ENCODE data around the gene USP3. TPM values are rescaled to one million over a fixed set of nuclear protein-coding genes. Genes with fewer than 3 reads are reported as not detected.

USP3 gene
- total RNA-seq, 1 donor from 2014 or later: 64.2 TPM

- H3K4me2 ChIP-seq: no peak overlapping the region
- no peaks in the 10 kb centered on the region for H3K36me3 ChIP-seq
- Mint-ChIP-seq H3K36me3 (no peaks in the 10 kb centered on the region), H3K9me3 (no peaks in the 10 kb centered on the region), H3K27me3 (ENCODE audit: insufficient read depth, low read depth) (peaks cover 2% of the 10 kb centered on the region), H3K27ac (no peak overlapping the region), H3K4me3 (no peak overlapping the region), H3K4me1 (peaks cover 24% of the 10 kb centered on the region)
- peaks cover 2% of the 10 kb centered on the region for H3K4me1 ChIP-seq
- peaks cover 5% of the 10 kb centered on the region for H3F3A ChIP-seq (ENCODE audit: low read depth)
- no peaks in the 10 kb centered on the region for H4K20me1 ChIP-seq (ENCODE audit: low read depth)
- H3K27ac ChIP-seq: no peak overlapping the region
- H3K9ac ChIP-seq: no peak overlapping the region
- H2AFZ ChIP-seq (replicated peaks): no peak overlapping the region
- H3K9me3 ChIP-seq (ENCODE audit: low read depth): no peaks in the 10 kb centered on the region
- TF ChIP-seq EZH2 (IDR thresholded peaks at IDR 0.05): no peak
- TF ChIP-seq EZH2phosphoT487 (IDR thresholded peaks at IDR 0.05): no peak
- no peak for TF ChIP-seq CTCF (IDR thresholded peaks at IDR 0.05)
- H3K4me3 ChIP-seq: no peak overlapping the region
- H3K79me2 ChIP-seq (ENCODE audit: low read depth): no peaks in the 10 kb centered on the region
- peaks cover 30% of the 10 kb centered on the region for H3K27me3 ChIP-seq
- no peak for DNase-seq (ENCODE audit: low spot score)
Measured at GRCh38 chr15:63488398-63488960, 15.9 kb upstream of the USP3 start.

GRCh38 chr15:63489352-63489751, 15.0 kb upstream of the USP3 start:
- TF ChIP-seq EZH2phosphoT487 (IDR thresholded peaks at IDR 0.05) (no peak), CTCF (IDR thresholded peaks at IDR 0.05) (no peak), EZH2 (IDR thresholded peaks at IDR 0.05) (no peak)
- H3K27me3 ChIP-seq: peaks cover 31% of the 10 kb centered on the region
- H3K36me3 ChIP-seq: no peaks in the 10 kb centered on the region
- H3K4me2 ChIP-seq: no peak overlapping the region
- DNase-seq (ENCODE audit: low spot score): no peak
- no peak overlapping the region for H3K4me3 ChIP-seq
- no peak overlapping the region for H3K9ac ChIP-seq
- H3F3A ChIP-seq (ENCODE audit: low read depth): no peaks in the 10 kb centered on the region
- Mint-ChIP-seq H3K4me1 (peaks cover 16% of the 10 kb centered on the region), H3K27me3 (ENCODE audit: insufficient read depth, low read depth) (peaks cover 3% of the 10 kb centered on the region), H3K36me3 (no peaks in the 10 kb centered on the region), H3K4me3 (no peak overlapping the region), H3K9me3 (no peaks in the 10 kb centered on the region), H3K27ac (no peak overlapping the region)
- peaks cover 2% of the 10 kb centered on the region for H3K4me1 ChIP-seq
- no peaks in the 10 kb centered on the region for H3K79me2 ChIP-seq (ENCODE audit: low read depth)
- H4K20me1 ChIP-seq (ENCODE audit: low read depth): no peaks in the 10 kb centered on the region
- no peak overlapping the region for H3K27ac ChIP-seq
- H2AFZ ChIP-seq (replicated peaks): no peak overlapping the region
- H3K9me3 ChIP-seq (ENCODE audit: low read depth): no peaks in the 10 kb centered on the region

DNA sequence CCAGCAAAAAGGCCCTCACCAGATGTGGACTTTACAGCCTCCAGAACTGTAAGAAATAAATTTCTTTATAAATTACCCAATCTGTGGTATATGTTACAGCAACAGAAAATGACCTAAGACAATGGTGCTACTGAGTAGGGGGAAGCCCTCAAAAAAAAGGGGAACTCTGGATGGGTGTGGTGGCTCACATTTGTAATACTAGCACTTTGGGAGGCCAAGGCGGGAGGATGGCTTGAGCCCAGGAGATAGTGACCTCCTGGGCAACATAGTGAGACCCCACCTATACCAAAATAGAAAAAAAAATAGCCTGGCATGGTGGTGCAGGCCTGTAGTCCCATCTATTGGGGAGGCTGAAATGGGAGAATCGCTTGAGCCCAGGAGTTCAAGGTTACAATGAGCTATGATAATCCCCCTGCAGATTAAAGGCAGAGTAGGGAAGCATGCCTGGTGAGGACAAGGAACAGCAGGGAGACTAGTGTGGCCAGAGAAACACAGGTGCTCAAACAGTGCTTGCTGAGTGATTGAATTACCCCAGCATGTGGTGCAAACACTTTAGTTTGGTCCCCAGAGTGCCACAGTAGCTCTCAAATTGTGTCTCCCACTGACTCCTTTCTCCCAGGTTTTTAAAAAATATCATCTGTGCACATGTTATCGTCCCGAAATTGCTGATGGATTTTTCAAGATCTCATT, 13.9 kb upstream of the USP3 start:
- Histone ChIP-seq H3K4me2 (no peak overlapping the region), H3K4me3 (no peak overlapping the region), H3K9ac (no peak overlapping the region), H3K9me3 (ENCODE audit: low read depth) (no peaks in the 10 kb centered on the region), H3F3A (ENCODE audit: low read depth) (peaks cover 5% of the 10 kb centered on the region), H3K79me2 (ENCODE audit: low read depth) (no peaks in the 10 kb centered on the region), H3K27ac (no peak overlapping the region), H3K4me1 (peaks cover 8% of the 10 kb centered on the region), H3K36me3 (no peaks in the 10 kb centered on the region), H4K20me1 (ENCODE audit: low read depth) (no peaks in the 10 kb centered on the region), H2AFZ (replicated peaks) (no peak overlapping the region), H3K27me3 (peaks cover 38% of the 10 kb centered on the region)
- Mint-ChIP-seq H3K4me3 (no peak overlapping the region), H3K4me1 (peaks cover 17% of the 10 kb centered on the region), H3K36me3 (no peaks in the 10 kb centered on the region), H3K9me3 (no peaks in the 10 kb centered on the region), H3K27me3 (ENCODE audit: insufficient read depth, low read depth) (peaks cover 3% of the 10 kb centered on the region), H3K27ac (no peak overlapping the region)
- TF ChIP-seq CTCF (IDR thresholded peaks at IDR 0.05) (no peak), EZH2 (IDR thresholded peaks at IDR 0.05) (no peak), EZH2phosphoT487 (IDR thresholded peaks at IDR 0.05) (no peak)
- no peak for DNase-seq (ENCODE audit: low spot score)
